HG02759 (cell line): ENCODE data around the gene SLC7A1.
"Not testable (repeated sequence)": the region's sequence is repeated elsewhere in the genome, so short reads cannot be mapped to it uniquely, and the experiment has no call there.

Experiments used
- ATAC-seq: cut with Tn5 transposase; IDR thresholded peaks from one replicate; pipeline ENCODE4 v1.9.1; 2021; ENCODE audit warnings: mild to moderate bottlenecking, moderate library complexity; ENCODE audit not compliant: unreplicated experiment

Gene SLC7A1

DNA sequence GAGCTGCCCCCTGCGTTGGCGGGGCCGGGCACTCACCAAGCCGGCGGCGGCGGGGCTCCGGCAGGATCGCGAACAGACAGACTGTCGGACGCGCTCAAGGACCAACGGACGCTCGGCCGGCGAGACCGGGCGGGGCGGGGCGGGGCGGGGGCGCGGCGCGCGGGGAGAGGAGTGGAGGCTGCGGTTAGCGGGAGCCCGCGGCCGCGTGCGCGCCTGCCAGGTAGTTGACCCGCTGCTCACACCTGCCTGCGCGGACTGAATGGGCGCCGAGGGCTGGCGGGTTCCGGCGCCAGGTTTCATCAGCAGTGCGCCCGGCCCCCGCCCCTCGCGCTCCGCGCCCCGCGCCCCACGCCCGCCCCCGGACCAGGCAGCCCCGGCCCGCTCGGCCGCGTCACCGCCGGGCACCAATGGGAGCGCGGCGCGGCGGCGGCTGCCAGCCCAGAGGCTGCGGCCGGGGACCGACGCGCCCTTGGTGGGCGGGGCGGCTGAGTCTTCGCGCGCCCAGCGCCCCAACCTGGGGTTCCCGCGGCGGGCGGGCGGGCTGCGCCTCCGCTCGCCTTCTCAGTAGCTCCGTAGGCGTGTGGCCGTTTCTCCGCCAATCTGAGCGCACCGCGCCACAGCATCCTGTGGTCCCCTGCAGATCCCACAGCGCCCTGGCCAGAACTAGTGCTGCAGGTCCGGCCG lies at the start of gene SLC7A1:
Gene SLC7A1 (minus strand): TSS at position 309 of the 684 bp plus-strand sequence. CDS start 59,500 bp downstream, outside the sequence.
- peak; percentile 91 for ATAC-seq

GRCh38 chr13:29640665-29641064 lies 45.2 kb upstream of the SLC7A1 start:
- ATAC-seq = no peak

GRCh38 chr13:29636831-29637230 lies 41.3 kb upstream of the SLC7A1 start:
- not testable (repeated sequence) for ATAC-seq

DNA sequence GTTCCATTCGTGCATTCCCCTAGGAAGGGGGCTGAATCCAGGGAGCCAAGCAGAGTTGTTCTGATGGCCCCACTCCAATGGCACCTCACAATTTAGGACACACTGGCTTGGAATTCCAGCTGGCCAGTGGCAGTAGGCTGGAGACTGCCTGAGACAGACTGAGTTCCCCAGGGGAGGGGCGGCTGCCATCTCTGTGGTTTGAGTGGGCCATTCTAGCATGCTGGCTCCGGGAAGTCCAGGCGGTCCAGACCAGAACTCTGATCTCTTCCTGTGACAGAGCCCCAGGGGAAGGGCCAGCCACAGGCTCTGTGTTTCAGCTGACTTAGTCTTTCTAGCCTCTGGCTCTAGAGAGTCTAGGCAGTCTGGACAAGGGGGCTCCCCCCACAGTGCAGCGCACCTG lies 29.5 kb upstream of the SLC7A1 start:
- ATAC-seq = no peak

DNA sequence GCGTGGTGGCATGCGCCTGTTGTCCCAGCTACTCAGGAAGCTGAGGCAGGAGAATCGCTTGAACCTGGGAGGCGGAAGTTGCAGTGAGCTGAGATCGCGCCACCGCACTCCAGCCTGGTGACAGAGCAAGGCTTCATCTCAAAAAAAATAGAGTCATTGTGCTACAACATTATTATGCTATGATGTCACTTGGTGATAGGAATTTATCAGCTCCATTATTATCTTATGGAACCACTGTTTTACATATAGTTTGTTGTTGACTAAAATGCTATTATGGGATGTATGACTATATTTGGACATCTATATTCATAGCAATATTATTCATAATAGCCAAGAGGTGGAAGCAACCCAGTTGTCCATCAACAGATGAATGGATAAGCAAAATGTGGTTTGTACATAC lies 26.4 kb upstream of the SLC7A1 start:
- no peak for ATAC-seq

GRCh38 chr13:29621051-29621800 lies 25.7 kb upstream of the SLC7A1 start:
- no peak for ATAC-seq

- no peak for ATAC-seq
Measured at GRCh38 chr13:29619995-29620394, 24.5 kb upstream of the SLC7A1 start.

- no peak for ATAC-seq
Measured at GRCh38 chr13:29613101-29613500, 17.6 kb upstream of the SLC7A1 start.

DNA sequence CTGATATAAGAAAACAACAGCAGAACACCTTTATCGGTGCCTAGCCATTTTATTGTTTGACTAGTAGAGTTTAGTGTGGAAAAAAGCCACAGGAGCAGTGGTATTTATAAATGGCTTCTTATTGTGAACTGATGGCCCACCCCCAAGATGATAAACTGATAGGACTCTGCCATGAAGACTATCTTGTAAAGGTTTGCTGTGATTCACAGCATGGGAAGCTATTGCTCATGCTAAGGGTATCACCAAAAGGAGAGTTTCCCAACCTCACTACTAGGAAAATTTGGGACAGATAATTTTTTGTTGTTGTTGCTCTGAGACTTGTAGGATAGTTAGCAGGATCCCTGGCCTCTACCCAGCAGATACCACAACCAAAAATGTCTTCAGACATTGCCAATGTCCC lies 12.0 kb upstream of the SLC7A1 start:
- ATAC-seq = no peak

GRCh38 chr13:29605860-29606526 lies 10.5 kb upstream of the SLC7A1 start:
- ATAC-seq = no peak

GRCh38 chr13:29598321-29598720 lies 2.8 kb upstream of the SLC7A1 start:
- no peak for ATAC-seq

GRCh38 chr13:29597706-29598105 lies 2.2 kb upstream of the SLC7A1 start:
- no peak for ATAC-seq

GRCh38 chr13:29597246-29597645 lies 1.8 kb upstream of the SLC7A1 start:
- ATAC-seq = no peak

DNA sequence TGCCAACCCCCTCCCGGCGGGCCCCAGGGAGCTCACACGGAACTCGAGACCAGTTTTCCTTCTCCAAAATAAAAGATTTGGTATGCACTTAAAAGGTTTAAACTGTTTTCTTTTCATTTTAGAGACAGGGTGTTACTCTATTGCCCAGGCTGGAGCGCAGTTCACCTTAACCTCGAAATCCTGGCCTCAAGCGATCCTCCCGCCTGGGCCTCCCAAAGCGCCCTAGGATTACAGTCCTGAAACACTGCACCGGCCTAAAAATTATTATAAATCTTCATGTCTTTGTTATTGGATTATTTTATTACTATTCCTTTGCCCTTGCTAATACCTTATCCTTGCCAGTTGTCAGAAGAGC lies 553 bp upstream of the SLC7A1 start:
- no peak for ATAC-seq

DNA sequence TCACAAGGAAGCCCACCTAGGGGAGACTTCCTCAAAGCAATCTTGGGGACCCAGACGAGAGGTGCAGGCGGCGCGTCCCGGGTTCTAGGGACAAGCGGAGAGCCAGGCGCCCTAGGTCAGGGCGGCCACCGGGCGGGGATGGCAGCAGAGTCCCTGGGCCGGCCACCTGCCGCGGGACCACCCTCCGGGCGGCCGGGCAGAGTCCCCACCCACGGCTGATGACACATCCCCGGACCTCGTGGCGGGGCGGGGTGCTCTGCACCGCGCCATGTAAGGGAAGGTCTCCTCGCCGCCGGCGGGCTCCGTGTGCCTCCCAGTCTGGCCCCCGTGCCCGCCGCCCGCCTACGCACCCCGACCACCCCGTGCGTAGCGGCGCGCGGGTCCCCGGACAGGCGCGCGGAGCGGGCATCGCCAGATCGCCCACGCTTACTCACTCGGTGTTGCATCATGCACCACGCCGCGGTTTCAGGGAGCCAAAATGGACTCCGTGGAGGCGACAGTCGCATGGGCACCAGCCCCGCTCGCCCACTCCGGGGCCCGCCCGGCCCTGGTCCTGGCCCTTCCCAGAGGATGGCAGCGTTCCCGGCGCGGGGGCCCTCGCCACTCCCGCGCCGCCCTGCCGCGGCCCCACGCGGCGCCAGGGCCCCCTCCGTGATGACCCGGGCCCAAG lies 643 bp downstream of the SLC7A1 start:
- peak; percentile 41 for ATAC-seq

DNA sequence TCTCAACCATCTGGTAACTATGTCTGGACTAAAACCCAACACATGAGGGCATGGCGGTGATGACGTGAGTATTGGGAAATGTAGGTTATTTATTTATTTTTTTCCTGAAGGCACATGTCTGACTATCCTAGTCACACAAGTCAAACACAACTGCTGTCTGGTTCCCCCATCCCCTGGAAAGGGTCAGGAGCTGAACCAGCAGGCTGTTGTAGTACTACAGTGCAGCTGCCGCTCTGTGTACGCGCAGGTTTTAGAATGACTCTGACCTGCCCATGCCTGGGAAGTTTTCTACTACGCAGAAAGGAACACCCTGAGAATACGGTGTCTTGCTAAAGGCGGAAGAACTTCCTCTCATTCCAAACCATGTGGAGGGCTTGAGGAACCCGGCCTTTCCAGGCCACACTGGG lies 1.2 kb downstream of the SLC7A1 start:
- peak; percentile 32 for ATAC-seq

DNA sequence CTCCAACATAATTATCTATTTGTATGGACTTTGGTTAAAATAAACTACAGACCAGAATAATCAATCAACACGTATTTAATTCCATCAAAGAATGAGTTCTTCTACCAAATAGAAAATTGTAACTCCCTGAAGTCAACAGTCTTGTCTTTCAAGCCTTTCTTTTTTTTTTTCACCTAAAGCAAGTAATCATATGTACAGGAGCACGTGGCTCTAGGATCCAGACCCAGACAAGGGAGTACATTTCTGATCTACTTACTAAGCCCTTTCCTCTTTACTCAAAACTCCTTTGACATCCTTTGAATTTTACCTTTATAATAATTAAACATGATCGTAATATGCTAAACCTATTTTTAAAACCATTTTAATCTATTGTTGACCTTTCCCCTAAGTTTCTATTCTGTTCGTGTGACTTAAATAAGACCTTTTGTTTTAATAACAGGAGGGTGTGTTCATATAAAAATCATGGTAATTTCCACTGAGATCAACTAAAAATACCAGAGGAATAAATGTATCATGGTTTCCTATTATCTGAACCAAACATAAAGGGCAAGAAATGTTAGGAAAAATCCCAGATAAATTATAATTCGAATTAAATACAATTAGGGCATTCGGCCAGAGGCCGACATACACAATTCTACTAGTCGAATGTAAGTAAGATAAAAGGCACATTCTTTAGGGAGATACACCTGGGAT lies 1.7 kb downstream of the SLC7A1 start:
- no peak for ATAC-seq

DNA sequence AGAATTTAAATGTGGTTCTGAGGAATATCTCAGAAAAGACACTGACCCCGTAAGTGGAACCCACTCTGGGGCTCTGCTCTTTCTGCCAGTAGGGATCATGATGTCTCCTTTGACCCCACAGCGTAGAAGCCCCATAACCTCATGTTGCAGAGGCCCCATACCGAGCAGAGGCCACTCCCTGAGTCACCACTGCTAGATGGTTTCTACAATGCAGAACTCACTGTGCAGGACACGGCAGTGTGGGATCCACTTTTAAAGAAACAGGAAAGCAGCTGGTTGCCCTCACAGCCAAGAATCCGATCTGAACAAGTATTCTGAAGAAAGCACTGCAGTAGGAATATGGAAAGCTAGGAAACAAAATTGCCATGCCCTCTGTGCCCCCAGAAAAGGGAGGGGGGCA lies 4.2 kb downstream of the SLC7A1 start:
- no peak for ATAC-seq

GRCh38 chr13:29589967-29590366 lies 5.5 kb downstream of the SLC7A1 start:
- no peak for ATAC-seq

DNA sequence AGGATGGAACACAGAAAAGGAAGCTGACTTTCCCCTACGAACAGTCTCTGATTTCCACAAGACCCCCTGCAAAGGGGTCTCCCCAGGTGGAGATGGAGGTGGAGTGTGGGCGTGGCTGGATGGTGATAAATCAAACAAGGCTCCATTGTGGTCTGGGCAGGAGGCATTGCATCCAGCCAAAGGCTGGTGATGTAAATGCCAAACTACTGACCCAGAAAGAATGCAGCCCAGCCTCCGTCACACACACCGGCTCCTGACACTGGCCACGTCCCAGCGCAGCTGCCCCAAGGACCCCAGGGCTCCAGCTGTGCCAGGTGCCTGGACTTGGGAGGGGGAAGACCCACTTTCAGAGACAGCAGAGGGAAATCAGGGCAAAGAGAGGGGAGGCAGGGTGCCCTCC lies 6.3 kb downstream of the SLC7A1 start:
- ATAC-seq = no peak

- no peak for ATAC-seq
Measured at GRCh38 chr13:29587645-29588044, 7.8 kb downstream of the SLC7A1 start.
